Panc1 (cell line): ENCODE results near the gene TIMM9.

Experiments used
- CTCF ChIP-seq: fragments of 450-650 bp; IDR thresholded peaks from 2 replicates; pipeline ENCODE4 v1.5.1; 2017; ENCODE audit warnings: mild to moderate bottlenecking
- POLR2AphosphoS5 ChIP-seq: IDR thresholded peaks from 2 replicates; pipeline ENCODE4 v1.6.1; 2012; ENCODE audit warnings: mild to moderate bottlenecking, low read depth, low read length, moderate library complexity
- TCF7L2 ChIP-seq: IDR thresholded peaks from 2 replicates; pipeline ENCODE4 v1.6.1; 2011; ENCODE audit warnings: mild to moderate bottlenecking, low read depth, low read length, inconsistent platforms
- TF ChIP-seq, protein P1 (sequence below), 2 experiments: IDR thresholded peaks; 2 replicates each; pipeline ENCODE4 v1.6.1; 2011 to 2012; ENCODE audit warnings: low read depth in 2 of 2, control low read depth in 1 of 2, low read length in 1 of 2, mild to moderate bottlenecking in 1 of 2, moderate library complexity in 1 of 2; ENCODE audit not compliant: insufficient read depth in 1 of 2

- TF ChIP-seq CTCF (no peak), POLR2AphosphoS5 (peak; percentile 66), TCF7L2 (0 out of 2 replicates have a peak, but pooled peaks have one; percentile 8)
- TF ChIP-seq, protein P1, sequence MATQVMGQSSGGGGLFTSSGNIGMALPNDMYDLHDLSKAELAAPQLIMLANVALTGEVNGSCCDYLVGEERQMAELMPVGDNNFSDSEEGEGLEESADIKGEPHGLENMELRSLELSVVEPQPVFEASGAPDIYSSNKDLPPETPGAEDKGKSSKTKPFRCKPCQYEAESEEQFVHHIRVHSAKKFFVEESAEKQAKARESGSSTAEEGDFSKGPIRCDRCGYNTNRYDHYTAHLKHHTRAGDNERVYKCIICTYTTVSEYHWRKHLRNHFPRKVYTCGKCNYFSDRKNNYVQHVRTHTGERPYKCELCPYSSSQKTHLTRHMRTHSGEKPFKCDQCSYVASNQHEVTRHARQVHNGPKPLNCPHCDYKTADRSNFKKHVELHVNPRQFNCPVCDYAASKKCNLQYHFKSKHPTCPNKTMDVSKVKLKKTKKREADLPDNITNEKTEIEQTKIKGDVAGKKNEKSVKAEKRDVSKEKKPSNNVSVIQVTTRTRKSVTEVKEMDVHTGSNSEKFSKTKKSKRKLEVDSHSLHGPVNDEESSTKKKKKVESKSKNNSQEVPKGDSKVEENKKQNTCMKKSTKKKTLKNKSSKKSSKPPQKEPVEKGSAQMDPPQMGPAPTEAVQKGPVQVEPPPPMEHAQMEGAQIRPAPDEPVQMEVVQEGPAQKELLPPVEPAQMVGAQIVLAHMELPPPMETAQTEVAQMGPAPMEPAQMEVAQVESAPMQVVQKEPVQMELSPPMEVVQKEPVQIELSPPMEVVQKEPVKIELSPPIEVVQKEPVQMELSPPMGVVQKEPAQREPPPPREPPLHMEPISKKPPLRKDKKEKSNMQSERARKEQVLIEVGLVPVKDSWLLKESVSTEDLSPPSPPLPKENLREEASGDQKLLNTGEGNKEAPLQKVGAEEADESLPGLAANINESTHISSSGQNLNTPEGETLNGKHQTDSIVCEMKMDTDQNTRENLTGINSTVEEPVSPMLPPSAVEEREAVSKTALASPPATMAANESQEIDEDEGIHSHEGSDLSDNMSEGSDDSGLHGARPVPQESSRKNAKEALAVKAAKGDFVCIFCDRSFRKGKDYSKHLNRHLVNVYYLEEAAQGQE (IDR thresholded peaks at IDR 0.05; ENCODE audit: insufficient read depth in 1 of 2, low read depth in 2 of 2, low read length in 1 of 2), result no peak
Measured at GRCh38 chr14:58427281-58428117, at the start of gene TIMM9, which contains the start of gene KIAA0586.
